Activated CD4-positive, alpha-beta T cell treated with anti-CD3 and anti-CD28 coated beads, Interleukin-2, amount 50 U/mL, for 24 hours (primary cell): ENCODE results near the gene RFC1.
"Not testable (repeated sequence)": the region's sequence is repeated elsewhere in the genome, so short reads cannot be mapped to it uniquely, and the experiment has no call there.

ENCODE experiments used
- DNase-seq, 2 donors: peaks; one replicate each; pipeline ENCODE4 v3.0.0-alpha.2; 2020; ENCODE audit warnings: low read depth in 1 of 2, low spot score in 1 of 2

Gene RFC1

GRCh38 chr4:39305912-39306677, 60.1 kb downstream of the RFC1 start:
- no peak for DNase-seq

GRCh38 chr4:39304651-39305050, 61.5 kb downstream of the RFC1 start:
- no peak for DNase-seq

GRCh38 chr4:39303871-39304270, 62.3 kb downstream of the RFC1 start:
- no peak for DNase-seq

DNA sequence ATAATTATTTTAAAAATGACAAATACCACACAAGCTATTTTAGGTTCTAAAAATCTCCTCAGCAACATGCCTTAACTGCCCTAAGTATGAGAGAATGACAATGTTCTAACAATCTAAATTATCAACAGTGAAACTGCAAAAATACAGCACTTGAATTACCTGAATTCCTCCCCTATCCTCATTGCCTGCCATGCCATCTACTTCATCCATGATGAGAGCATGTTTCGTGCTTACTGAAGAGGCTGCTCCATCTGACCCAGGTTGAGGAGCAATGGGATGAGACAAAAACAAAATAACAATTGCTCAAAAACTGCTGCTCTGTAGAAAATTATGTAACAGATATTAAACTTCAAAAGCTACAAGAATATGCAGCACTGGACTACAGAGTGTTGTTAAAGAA, 63.3 kb downstream of the RFC1 start:
- DNase-seq = no peak

- DNase-seq = no peak
Observed at GRCh38 chr4:39295784-39296183, 70.4 kb downstream of the RFC1 start.

GRCh38 chr4:39292433-39292832, 73.7 kb downstream of the RFC1 start:
- DNase-seq = not testable (repeated sequence)

DNA sequence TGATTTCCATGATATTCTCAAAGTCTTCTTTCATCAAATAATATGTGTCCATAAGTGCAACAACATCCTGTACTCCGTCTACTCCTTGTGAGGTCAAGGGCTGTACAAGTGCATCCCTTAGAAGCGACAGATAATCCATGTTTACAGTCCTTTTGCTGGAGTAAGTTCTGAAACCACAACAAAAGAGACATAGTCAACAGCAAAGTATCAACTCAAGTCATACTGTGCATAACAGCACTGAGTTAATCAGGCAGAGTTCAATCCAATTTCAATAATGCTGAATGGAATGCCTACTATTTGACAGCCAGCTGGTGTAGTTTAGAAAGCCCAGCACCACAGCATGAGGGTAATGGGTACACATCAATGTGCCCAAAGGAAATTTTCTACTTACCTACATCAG, 74.5 kb downstream of the RFC1 start:
- DNase-seq = no peak

DNA sequence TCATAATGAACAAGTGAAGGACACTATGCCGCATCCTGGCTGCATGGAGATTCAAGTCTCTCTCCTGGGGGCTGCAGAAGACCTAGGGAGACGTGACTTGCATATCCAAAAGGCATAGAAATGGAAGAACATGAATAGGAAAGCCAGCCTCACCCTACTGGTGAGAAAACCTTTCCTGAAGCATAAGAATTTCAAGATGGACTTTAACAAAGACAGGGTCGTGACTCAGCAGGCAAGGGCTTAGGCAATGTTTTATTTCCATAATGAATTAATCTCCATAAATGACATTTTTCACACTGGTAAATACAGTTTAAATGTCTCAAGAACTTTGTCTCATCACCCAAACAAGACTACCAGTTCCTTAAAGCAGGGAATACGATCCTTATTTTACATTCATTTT, 78.9 kb downstream of the RFC1 start:
- no peak for DNase-seq

DNA sequence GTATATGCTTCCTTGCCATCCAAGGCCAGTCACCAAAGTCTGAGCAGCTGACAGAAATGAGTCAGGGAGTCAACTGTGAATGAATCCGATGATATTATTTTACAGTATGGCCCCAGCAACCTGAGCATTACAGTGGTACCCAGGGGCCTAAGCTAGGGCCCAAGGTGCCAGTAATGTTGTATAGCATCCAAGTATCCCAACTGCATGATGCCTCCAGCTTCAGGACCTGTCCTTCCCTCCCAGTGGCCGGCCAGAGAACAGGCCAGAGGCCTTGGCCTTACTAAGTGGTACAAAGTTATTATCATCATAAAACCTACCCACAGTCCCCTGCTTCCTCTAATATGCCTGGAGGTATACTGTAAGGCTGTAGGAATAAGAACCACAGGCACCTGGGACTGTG, 79.9 kb downstream of the RFC1 start:
- DNase-seq = no peak

DNA sequence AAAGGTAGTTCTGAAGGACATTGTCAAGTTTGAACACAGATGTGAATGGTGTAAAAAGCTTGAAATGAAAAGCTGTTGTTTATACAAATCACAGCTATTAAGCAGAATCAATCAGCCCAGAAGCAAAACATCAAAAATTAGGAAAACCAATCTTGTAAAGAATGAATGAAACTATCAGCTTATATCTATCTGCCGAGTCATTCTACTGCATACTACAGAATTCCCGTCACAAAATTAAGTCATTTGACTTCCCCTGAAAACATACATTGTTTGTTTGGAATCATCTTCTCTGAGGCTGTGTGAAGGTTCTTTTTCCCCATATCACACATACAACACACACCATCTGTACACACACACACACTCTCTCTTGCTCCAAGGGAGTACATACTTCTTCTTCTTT, 80.3 kb downstream of the RFC1 start:
- no peak for DNase-seq

- no peak for DNase-seq
Observed at GRCh38 chr4:39285111-39285795, 80.9 kb downstream of the RFC1 start.

- DNase-seq = no peak
Observed at GRCh38 chr4:39280770-39281169, 85.4 kb downstream of the RFC1 start.

GRCh38 chr4:39279416-39279815, 86.7 kb downstream of the RFC1 start:
- DNase-seq = no peak

GRCh38 chr4:39278476-39278875, 87.7 kb downstream of the RFC1 start:
- DNase-seq = no peak

DNA sequence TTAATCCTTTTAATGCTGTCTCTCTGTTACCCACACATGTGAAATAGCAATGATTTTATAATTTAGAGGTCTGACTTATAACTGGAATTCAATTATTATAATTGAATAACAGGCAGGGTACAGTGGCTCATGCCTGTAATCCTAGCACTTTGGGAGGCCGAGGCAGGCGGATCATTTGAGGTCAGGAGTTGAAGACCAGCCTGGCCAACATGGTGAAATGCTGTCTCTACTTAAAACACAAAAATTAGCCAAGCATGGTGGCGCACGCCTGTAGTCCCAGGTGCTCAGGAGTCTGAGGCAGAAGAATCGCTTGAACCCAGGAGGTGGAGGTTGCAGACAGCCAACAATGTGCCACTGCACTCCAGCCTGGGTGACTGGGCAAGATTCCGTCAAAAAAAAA, 88.5 kb downstream of the RFC1 start:
- DNase-seq = not testable (repeated sequence)

DNA sequence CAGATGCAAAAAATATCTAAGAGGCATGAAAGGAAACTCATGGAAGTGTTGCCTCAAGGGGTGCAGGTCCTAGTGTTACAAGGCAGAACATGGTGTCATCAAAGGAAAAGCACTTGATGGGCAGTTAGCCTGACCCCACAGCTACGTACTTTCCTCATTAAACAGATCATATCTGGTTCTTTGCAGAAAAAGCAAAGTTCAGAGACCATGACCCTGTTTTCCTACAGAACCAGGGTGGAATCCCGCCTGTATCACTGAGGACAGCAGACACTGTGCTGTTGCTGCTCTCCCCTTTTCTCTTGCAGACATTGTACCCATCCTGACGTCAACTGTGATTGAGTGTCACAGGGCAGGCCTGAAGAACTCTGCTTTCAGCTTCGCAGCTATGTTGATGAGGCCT, 91.7 kb downstream of the RFC1 start:
- DNase-seq = no peak

- DNase-seq = no peak
Observed at GRCh38 chr4:39263895-39264294, 102.3 kb downstream of the RFC1 start.

- no peak for DNase-seq
Observed at GRCh38 chr4:39259571-39260330, 106.4 kb downstream of the RFC1 start.

DNA sequence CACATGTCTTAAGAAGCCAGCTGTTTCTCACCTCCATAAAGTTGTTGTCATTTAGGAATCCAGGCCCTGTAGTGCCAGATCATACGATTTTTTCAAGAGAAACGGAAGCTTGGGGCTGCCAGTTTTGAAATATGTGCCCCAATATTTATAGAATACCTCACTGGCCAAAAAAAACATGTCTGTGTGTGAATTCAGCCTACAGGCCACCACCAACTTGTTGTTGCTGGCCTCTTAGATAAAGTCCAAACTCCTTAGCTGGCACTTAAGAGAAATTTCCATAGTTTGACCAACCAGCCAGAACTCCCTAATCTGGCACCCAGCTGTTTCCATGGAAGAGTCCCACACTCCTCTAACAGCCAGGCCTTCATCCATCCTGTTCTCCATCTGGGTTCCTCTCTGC, 109.7 kb downstream of the RFC1 start:
- DNase-seq = no peak

GRCh38 chr4:39255871-39256270, 110.3 kb downstream of the RFC1 start:
- no peak for DNase-seq

GRCh38 chr4:39255266-39255665, 110.9 kb downstream of the RFC1 start:
- DNase-seq = no peak

DNA sequence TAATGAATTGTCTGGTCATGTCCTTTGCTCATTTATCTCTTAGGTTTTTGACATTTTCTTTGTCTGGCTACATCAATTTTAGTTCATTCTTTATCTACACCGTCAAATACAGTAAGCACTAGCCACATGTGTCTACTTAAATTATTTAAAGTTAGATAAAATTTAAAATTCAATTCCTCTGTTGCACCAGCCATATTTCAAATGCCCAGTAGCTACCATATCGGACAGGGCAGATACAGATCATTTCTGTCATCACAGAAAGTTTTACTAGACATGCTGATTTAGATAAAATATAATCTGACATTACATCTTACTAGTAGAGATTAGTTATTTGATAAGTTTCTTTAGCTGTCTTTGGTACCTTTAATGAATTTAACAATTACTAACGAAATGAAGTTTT, 122.7 kb downstream of the RFC1 start:
- no peak for DNase-seq
